Astrocyte of the spinal cord (primary cell): Measurements from ENCODE around the gene TPM2.
A peak's percentile ranks its signal among the peaks of the same experiment; 100 is the strongest.

ENCODE experiments used
- DNase-seq: peaks from one replicate; pipeline ENCODE4 v3.0.0; 2011; ENCODE audit warnings: low read depth, low spot score
- H3K4me3 ChIP-seq: 2 replicates; pipeline ENCODE4 v1.5.1; 2011; ENCODE audit warnings: low read depth, mild to moderate bottlenecking, low read length, moderate library complexity
- in situ Hi-C: cut with HindIII; loops from 2 replicates; pipeline ENCODE4 v1.10.0; 2017; ENCODE audit warnings: low sequenced_read_pairs
- TF ChIP-seq, protein P1 (sequence below): IDR thresholded peaks from 2 replicates; pipeline ENCODE4 v1.5.1; 2012; ENCODE audit warnings: low read depth, mild to moderate bottlenecking, low read length, inconsistent platforms

The TPM2 gene

DNA sequence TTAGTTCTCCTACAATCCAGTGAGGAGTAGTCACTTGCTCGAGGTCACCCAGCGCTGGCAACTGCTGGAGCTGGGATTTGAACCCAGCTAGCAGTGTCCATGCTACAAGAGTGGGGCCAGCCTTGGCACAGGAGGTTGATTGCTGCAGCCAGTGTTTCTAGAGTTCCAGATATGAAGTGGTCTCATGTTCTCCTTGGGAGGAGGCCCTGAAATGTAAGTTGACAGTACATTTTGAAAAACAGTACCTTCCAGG, 30.8 kb downstream of the TPM2 start:
- in situ Hi-C loops = no loop called here
- TF ChIP-seq, protein P1, sequence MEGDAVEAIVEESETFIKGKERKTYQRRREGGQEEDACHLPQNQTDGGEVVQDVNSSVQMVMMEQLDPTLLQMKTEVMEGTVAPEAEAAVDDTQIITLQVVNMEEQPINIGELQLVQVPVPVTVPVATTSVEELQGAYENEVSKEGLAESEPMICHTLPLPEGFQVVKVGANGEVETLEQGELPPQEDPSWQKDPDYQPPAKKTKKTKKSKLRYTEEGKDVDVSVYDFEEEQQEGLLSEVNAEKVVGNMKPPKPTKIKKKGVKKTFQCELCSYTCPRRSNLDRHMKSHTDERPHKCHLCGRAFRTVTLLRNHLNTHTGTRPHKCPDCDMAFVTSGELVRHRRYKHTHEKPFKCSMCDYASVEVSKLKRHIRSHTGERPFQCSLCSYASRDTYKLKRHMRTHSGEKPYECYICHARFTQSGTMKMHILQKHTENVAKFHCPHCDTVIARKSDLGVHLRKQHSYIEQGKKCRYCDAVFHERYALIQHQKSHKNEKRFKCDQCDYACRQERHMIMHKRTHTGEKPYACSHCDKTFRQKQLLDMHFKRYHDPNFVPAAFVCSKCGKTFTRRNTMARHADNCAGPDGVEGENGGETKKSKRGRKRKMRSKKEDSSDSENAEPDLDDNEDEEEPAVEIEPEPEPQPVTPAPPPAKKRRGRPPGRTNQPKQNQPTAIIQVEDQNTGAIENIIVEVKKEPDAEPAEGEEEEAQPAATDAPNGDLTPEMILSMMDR = no peak
- peak; percentile 64 for DNase-seq
- H3K4me3 ChIP-seq = peak overlapping the region; percentile 86

DNA sequence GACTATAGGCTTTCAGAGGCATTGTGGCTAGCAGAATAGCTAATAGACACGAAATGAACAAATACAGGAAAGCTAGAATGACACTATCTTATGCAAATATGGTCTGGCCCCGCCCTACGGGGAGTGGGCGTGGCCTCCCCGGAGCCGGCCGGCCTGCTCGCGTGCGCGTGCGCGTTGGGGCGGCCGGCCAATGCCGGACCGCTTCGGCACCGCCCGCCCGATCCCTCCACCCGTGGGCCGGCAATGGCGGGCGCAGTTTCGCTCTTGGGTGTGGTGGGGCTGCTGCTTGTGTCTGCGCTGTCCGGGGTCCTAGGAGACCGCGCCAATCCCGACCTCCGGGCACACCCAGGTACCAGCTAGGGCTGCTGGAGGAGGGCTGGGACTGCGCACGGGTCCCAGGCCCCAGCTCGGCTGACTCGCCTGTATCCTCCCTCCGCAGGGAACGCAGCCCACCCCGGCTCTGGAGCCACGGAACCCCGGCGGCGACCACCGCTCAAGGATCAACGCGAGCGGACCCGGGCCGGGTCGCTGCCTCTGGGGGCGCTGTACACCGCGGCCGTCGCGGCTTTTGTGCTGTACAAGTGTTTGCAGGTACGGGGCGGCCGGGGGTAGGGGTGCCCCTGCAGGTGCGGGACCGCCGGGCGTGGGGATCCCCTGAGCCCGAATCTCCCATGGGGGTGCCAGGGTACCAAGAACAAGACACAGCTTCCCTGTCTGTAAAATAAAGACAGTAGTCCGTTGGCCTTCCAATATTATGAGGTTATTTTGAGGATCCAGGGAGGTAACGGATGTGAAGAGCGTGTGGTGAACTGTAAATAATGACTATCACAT, 31.4 kb downstream of the TPM2 start, which contains the start of gene CCDC107:
TSS of gene CCDC107 (plus strand) at position 156 of the 831 bp plus-strand sequence. CDS start at position 244, 88 bp downstream.
- TF ChIP-seq, protein P1 = peak; percentile 58
- DNase-seq = peak; percentile 88
- H3K4me3 ChIP-seq = peak within 1 kb of the TSS; percentile 86
- in situ Hi-C loops = no loop called here

DNA sequence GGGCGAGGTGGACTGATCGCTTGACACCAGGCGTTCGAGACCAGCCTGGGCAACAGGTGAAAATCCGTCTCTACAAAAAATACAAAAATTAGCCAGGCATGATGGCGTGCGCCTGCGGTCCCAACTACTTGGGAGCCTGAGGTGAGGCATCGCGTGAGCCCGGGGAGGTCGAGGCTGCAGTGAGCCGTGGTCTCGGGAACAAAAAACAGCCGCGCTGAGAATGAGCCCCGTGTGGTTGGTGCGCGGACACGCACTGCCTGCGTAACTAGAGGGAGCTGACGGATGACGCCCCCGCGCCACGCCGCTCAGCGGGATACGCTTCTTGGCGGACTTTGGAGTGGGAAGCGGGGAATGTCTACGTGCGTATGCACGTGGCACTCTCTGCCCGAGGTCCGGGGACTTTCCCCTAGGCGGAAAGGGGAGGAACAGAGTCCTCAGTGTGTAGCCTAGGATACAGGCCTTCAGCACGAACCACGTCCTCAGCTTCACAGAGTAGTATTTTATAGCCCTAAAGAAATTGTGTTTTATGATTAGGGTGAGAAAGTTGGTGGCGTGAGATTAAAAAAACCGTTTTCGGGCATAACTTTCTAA, 32.1 kb downstream of the TPM2 start, which contains the start of gene RMRP:
TSS of gene RMRP (minus strand) at position 474 of the 591 bp plus-strand sequence.
- DNase-seq = peak; percentile 100
- H3K4me3 ChIP-seq = peak within 1 kb of the TSS; percentile 86
- TF ChIP-seq, protein P1 = no peak
- in situ Hi-C loops = no loop called here

DNA sequence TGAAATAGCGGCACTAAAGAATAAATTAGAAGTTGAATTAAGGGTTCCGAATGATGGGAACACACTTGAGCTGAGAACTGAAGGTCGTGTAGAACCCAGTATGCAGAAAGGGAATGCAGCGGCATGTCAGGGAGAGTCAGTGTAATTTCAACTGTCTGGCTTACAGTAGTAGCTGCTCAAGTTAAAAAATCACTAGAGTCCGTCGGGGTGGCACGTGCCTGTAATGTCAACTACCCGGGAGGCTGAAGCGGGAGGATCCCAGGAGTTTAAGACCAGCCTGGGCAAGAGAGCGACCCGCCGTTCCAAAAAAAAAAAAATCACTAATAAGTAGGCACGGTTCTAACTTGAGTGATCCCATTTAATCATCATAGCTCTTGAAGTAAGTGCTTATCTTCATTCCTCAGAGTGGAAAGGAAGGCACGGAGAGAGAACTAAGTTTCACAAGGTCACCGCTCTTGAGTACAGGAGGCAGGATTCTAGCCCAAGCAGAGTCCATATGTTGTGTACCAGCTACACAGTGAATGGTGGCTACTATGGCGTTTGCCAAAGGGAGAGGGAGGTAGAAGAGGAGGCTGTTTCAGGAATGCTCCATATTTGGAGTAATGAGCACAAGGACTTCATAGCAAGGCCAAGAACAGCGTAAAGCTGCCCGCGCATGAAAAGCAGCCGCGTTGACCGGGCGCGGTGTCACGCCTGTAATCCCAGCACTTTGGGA, 32.7 kb downstream of the TPM2 start:
- TF ChIP-seq, protein P1 = no peak
- peak overlapping the region; percentile 33 for H3K4me3 ChIP-seq
- no peak for DNase-seq
- in situ Hi-C loops = no loop called here

DNA sequence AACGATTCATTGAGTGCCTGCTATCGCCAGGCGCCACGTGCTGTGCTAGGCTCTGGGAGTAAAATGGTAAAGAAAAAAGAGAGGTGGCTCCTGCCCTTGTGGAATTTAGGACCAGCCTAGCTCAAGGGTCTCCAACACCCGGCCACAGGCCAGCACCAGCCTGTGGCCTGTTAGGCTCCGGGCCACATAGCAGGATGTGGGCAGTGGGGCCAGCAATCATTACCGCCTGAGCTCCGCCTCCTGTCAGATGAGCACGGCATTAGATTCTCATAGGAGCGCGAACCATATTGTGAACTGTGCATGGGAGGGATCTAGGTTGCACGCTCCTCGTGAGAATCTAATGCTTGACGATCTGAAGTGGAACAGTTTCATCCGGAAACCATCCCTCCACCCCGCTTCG, 33.4 kb downstream of the TPM2 start:
- DNase-seq = no peak
- H3K4me3 ChIP-seq = no peak overlapping the region
- in situ Hi-C loops = no loop called here
- TF ChIP-seq, protein P1 = no peak

DNA sequence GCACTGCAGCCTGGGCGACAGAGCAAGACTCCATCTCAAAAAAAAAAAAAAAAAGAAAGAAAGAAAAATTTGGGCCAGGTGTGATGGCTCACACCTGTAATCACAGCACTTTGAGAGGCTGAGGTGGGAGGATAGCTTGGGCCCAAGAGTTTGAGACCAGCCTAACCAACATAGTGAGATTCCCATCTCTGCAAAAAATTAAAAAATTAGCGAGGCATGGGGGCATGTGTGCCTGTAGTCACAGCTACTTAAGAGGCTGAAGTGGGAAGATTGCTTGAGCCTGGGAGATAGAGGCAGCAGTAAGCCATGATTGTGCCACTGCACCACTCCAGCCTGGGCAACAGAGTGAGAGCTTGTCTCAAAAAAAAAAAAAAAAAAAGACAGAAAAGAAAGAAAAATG, 36.1 kb downstream of the TPM2 start:
- DNase-seq = no peak
- in situ Hi-C loops = no loop called here
- H3K4me3 ChIP-seq = no peak overlapping the region
- TF ChIP-seq, protein P1 = no peak
